ENCODE data around the gene ADAMTSL5.
"Not testable (repeated sequence)": the region's sequence is repeated elsewhere in the genome, so short reads cannot be mapped to it uniquely, and the experiment has no call there.

Gene ADAMTSL5

GRCh38 chr19:1488282-1488601, 24.6 kb downstream of the ADAMTSL5 start:
- no peak for DNase-seq (ENCODE audit: low read depth, low spot score)
- H3K4me3 ChIP-seq (ENCODE audit: low read length) = no peak overlapping the region

GRCh38 chr19:1487576-1488281, 25.1 kb downstream of the ADAMTSL5 start:
- DNase-seq (ENCODE audit: low read depth, low spot score) = no peak
- H3K4me3 ChIP-seq (ENCODE audit: low read length) = no peak overlapping the region

- DNase-seq (ENCODE audit: low read depth, low spot score) = no peak
- H3K4me3 ChIP-seq (ENCODE audit: low read length) = no peak overlapping the region
These were observed 25.9 kb downstream of the ADAMTSL5 start for GRCh38 chr19:1486720-1487575.

- DNase-seq (ENCODE audit: low read depth, low spot score) = no peak
- H3K4me3 ChIP-seq (ENCODE audit: low read length) = no peak overlapping the region
These were observed 28.8 kb downstream of the ADAMTSL5 start for GRCh38 chr19:1483979-1484428.

GRCh38 chr19:1483131-1483978, 29.5 kb downstream of the ADAMTSL5 start:
- DNase-seq (ENCODE audit: low read depth, low spot score) = no peak
- no peak overlapping the region for H3K4me3 ChIP-seq (ENCODE audit: low read length)

GRCh38 chr19:1482361-1483130, 30.3 kb downstream of the ADAMTSL5 start:
- no peak overlapping the region for H3K4me3 ChIP-seq (ENCODE audit: low read length)
- DNase-seq (ENCODE audit: low read depth, low spot score) = no peak

GRCh38 chr19:1481893-1482360, 30.9 kb downstream of the ADAMTSL5 start:
- DNase-seq (ENCODE audit: low read depth, low spot score) = no peak
- no peak overlapping the region for H3K4me3 ChIP-seq (ENCODE audit: low read length)

- H3K4me3 ChIP-seq (ENCODE audit: low read length) = no peak overlapping the region
These were observed 31.5 kb downstream of the ADAMTSL5 start for GRCh38 chr19:1481224-1481892.

GRCh38 chr19:1478934-1479707, 33.7 kb downstream of the ADAMTSL5 start, which contains the start of gene C19orf25:
TSS of gene C19orf25 (minus strand) at chr19:1479215. CDS start at chr19:1478903, 312 bp downstream.
- peak within 1 kb of the TSS; percentile 88 for H3K4me3 ChIP-seq (ENCODE audit: low read length)
- peak; percentile 88 for DNase-seq (ENCODE audit: low read depth, low spot score)

More at GRCh38 chr19:1481224-1481892, 31.5 kb downstream of the ADAMTSL5 start:
- DNase-seq (ENCODE audit: low read depth, low spot score) = no peak

- DNase-seq (ENCODE audit: low read depth, low spot score) = not testable (repeated sequence)
These were observed 35.8 kb downstream of the ADAMTSL5 start for GRCh38 chr19:1477056-1477455.

GRCh38 chr19:1475751-1476437, 36.9 kb downstream of the ADAMTSL5 start:
- no peak for DNase-seq (ENCODE audit: low read depth, low spot score)

More at GRCh38 chr19:1477056-1477455, 35.8 kb downstream of the ADAMTSL5 start:
- not testable (repeated sequence) for H3K4me3 ChIP-seq (ENCODE audit: low read length)

GRCh38 chr19:1474765-1475351, 38.0 kb downstream of the ADAMTSL5 start:
- H3K4me3 ChIP-seq (ENCODE audit: low read length) = no peak overlapping the region
- no peak for DNase-seq (ENCODE audit: low read depth, low spot score)

More at GRCh38 chr19:1475751-1476437, 36.9 kb downstream of the ADAMTSL5 start:
- H3K4me3 ChIP-seq (ENCODE audit: low read length) = no peak overlapping the region

GRCh38 chr19:1474011-1474764, 38.6 kb downstream of the ADAMTSL5 start:
- H3K4me3 ChIP-seq (ENCODE audit: low read length) = no peak overlapping the region

GRCh38 chr19:1473085-1473851, 39.6 kb downstream of the ADAMTSL5 start:
- H3K4me3 ChIP-seq (ENCODE audit: low read length) = no peak overlapping the region
- DNase-seq (ENCODE audit: low read depth, low spot score) = no peak

More at GRCh38 chr19:1474011-1474764, 38.6 kb downstream of the ADAMTSL5 start:
- no peak for DNase-seq (ENCODE audit: low read depth, low spot score)
